ENCODE data around the gene PRSS23.

PRSS23 gene

GRCh38 chr11:86795949-86796348 is 4.4 kb upstream of the PRSS23 start:
- no peak for TF ChIP-seq CTCF (IDR thresholded peaks at IDR 0.05; ENCODE audit: control insufficient read depth, extremely low read depth, insufficient read depth)
- H3K4me3 ChIP-seq (ENCODE audit: low read depth, low read length): no peak overlapping the region
- DNase-seq (ENCODE audit: low read depth): no peak

DNA sequence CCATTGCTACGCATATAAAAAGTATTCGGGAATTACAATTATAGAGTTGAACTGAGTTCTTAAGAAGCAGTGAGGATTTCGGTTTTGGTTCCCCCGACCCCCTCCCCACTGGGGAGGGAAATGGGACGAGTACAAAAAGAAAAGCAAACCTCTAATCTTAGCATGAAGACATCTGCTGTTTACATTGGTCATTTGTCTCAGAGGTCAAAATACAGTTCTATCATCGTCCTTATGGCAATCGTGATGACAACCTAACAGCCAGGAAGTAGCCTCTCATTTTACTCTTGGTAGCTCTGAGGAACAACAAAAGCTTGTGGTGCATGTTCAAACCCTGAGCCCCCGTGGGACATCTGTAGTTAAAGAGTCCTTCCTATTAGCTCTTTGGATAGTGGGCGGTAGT is 3.2 kb upstream of the PRSS23 start:
- H3K4me3 ChIP-seq (ENCODE audit: low read depth, low read length): no peak overlapping the region
- DNase-seq (ENCODE audit: low read depth): no peak
- no peak for TF ChIP-seq CTCF (IDR thresholded peaks at IDR 0.05; ENCODE audit: control insufficient read depth, extremely low read depth, insufficient read depth)

- H3K4me3 ChIP-seq (ENCODE audit: low read depth, low read length): no peak overlapping the region
- no peak for TF ChIP-seq CTCF (IDR thresholded peaks at IDR 0.05; ENCODE audit: control insufficient read depth, extremely low read depth, insufficient read depth)
- DNase-seq (ENCODE audit: low read depth): no peak
Observed at GRCh38 chr11:86798988-86799387, 1.4 kb upstream of the PRSS23 start.

GRCh38 chr11:86799680-86800075 is 664 bp upstream of the PRSS23 start:
- H3K4me3 ChIP-seq (ENCODE audit: low read depth, low read length): peak overlapping the region; percentile 53
- no peak for DNase-seq (ENCODE audit: low read depth)
- no peak for TF ChIP-seq CTCF (IDR thresholded peaks at IDR 0.05; ENCODE audit: control insufficient read depth, extremely low read depth, insufficient read depth)

GRCh38 chr11:86800960-86801272 is 574 bp downstream of the PRSS23 start:
- DNase-seq (ENCODE audit: low read depth): no peak
- H3K4me3 ChIP-seq (ENCODE audit: low read depth, low read length): peak overlapping the region; percentile 53
- TF ChIP-seq CTCF (IDR thresholded peaks at IDR 0.05; ENCODE audit: control insufficient read depth, extremely low read depth, insufficient read depth): no peak

- no peak overlapping the region for H3K4me3 ChIP-seq (ENCODE audit: low read depth, low read length)
- no peak for TF ChIP-seq CTCF (IDR thresholded peaks at IDR 0.05; ENCODE audit: control insufficient read depth, extremely low read depth, insufficient read depth)
- DNase-seq (ENCODE audit: low read depth): no peak
Observed at GRCh38 chr11:86801364-86801763, 1.0 kb downstream of the PRSS23 start.

DNA sequence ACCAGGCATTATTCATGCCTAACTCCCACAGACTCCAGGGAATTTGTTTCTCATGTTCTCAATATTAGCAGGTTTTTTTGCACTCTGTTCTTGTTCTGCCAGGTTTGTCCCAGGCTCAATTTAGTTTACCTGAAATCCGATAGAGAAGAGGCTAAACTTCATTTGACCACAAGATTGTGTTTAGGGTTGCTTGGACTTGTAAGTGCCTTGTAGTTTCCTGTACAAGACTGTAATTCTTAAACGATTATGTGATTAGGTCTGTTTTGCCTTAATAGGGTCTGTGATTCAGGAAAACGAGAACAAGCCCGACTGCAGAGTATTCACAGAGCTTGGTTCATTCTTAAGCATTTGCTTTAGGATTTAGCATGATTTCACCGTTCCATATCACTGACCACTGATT is 1.8 kb downstream of the PRSS23 start:
- TF ChIP-seq CTCF (IDR thresholded peaks at IDR 0.05; ENCODE audit: control insufficient read depth, extremely low read depth, insufficient read depth): no peak
- DNase-seq (ENCODE audit: low read depth): no peak
- no peak overlapping the region for H3K4me3 ChIP-seq (ENCODE audit: low read depth, low read length)
